ENCODE results near the gene NPAS3.

Gene NPAS3

DNA sequence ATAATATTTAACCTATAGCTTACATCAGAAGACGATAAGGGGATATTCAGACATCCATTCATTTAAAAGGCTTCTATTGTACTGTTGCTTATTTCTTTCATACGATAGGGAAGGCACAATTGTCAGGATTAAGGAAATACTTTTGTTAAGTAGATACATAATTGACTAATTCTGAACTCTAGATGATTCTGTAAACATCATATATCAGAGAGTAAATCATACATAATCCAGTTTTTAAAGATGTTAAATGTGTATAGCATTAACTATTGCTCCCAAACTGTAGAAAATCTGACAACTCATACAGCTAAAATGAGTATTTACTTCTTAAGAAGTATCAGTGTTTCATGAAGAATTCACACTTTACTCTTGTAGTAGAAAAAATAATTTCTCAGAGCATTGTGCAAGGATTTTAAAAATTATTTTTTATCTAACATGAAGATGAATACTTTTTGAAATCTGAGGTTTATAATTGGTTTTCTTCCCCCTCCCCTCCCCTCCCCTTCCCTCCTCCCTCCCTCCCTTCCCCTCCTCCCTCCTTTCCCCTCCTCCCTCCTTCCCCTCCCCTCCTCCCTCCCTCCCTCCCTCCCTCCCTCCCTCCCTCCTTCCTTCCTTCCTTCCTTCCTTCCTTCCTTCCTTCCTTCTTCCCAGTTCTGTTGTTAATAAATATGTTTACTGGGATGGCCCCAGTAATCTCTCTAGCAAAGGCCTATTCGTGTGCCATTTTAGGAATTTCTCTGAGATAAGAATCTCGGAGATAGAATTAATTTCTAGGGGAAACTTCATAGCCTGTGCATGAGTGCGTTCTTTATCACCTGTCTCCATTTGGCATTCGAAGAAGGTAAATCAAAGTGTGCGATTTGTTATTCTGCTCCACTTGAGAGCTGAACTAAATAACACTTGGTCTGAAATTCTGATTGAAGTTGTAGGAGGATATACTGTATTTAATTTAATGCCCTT lies 2.3 kb downstream of the NPAS3 start:
- no peak for DNase-seq

DNA sequence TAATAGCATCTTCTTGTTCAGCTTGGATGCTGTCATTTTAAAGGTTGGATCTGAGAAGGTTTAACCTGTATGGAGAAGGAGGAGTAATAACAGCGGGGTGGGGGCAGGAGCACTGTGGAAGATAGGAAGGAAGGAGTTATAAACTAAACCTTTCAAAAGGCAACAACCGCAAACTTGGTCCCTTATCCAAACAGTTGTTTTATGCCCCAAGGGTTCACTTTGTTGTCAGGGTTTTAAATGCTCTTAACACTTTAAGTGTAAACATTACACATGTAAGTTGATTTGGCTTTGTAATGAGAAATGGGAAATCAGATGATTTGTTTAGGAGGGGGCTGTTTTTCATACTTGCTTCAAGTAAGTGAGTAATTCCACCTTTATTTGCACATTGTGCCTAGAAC lies 3.0 kb downstream of the NPAS3 start:
- DNase-seq, result no peak

DNA sequence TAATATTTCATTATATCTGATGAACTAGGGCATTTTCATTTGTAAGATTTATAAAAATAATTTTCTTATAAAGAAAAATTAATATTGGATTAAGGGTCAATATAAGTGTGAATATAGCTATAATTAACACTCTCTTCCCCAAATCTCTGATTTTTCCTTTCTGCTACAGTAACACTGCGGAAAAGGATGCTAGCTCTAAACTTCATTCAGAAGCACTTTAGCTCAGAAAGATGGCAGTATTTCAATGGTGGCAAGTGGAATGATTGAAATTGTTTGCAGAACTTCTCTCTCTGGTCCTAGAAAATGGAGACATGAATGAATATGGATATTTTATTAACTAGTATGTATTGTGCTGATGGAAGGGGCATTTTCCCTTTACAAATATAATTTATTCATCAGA lies 8.4 kb downstream of the NPAS3 start:
- DNase-seq, result no peak

- no peak for DNase-seq
These were observed 9.1 kb downstream of the NPAS3 start for GRCh38 chr14:32947792-32948191.

GRCh38 chr14:32950584-32950983 lies 11.9 kb downstream of the NPAS3 start:
- DNase-seq, result no peak

DNA sequence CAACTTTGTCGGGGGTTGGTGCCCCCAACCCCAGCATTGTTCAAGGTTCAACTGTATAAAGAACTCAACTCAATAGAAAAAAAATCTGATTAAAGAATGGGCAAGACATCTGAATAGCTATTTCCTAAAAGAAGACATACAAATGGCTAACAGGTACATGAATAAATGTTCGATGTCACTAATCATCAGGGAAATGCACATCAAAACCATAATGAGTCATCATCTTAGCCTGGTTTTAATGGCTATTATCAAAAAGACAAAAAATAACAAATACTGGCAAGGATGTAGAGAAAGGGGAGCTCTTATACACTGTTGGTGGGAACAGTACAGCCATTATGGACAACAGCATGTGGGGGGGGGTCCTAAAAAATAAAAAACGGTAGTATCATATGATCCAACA lies 28.7 kb downstream of the NPAS3 start:
- no peak for DNase-seq

DNA sequence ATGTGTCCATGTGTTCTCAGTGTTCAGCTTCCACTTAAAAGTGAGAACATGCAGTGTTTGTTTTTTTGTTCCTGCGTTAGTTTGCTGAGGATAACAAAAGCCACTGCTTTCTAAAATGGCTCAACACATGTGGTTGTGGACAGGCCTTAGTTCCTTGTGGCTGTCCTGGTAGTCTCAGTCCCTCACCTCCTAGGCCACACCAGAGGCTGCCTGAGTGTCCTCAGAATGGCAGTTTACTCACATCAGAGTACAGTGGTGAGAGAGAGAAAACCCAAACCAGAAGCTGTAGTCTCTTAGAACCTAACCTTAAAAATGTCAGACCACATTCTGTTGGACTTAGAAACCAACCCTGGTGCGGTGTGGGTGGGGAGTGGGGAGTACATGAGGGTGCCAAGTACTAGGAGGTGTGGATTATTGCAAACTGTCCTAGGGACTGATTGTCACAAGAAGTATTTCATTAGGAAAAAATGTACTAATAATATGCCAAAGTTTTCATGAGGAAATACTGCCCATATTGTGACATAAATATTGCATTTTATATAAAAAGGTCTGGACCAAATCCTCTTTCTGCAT lies 30.4 kb downstream of the NPAS3 start:
- DNase-seq, result no peak

DNA sequence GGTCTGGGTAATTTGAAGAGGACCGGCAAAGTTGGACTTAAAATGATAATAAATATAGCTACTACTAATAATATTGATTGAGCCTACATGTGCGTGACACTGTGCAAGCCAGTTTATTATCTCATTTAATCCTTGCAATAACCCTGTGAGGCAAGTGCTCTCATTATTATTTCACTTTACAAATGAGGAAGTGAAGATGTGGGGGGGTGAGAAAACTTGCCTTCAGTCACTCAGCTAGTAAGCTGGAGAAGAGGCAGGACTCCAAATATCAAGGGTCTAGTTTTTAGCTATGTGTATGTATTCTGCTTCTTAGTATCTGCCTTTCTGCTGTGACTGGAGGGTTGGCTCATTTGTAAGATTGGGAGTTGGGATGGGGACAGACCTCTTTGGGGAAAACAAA lies 39.2 kb downstream of the NPAS3 start:
- DNase-seq, result no peak

- DNase-seq, result no peak
These were observed 40.1 kb downstream of the NPAS3 start for GRCh38 chr14:32978691-32979255.

GRCh38 chr14:32980178-32980901 lies 41.7 kb downstream of the NPAS3 start:
- no peak for DNase-seq

- DNase-seq, result no peak
These were observed 42.3 kb downstream of the NPAS3 start for GRCh38 chr14:32980902-32981501.

DNA sequence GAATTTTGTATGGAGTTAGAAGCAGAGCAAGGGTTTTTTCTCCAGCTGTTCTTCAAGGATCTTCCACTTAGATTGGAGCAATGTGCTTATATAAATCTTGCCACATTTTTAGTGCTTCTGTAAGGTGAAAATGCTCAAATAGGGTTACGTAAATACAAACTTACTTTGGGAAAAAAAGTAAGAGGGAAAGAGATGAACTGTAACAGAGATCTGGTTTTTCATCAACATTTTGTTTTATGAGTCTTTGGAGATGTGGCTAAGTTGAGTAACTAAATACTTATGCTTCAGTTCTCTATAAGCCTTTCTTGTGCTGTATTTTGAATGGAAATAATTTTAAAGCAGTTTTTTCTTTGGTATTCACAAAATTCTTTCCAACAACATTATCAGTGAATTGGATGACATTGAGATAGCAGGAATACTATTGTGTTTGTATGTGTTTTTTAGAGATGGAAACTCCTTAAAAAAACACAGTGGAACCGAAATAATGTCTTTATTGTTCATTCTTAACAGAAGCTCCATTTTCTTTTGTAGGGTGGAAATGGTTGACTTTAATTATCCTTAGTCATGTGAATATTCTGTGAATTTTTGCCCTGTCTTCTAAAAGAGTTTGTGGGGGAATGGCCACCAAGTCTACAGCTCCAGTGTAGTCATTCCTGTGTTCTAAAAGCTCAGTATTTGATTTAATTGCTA lies 45.7 kb downstream of the NPAS3 start:
- no peak for DNase-seq

GRCh38 chr14:32985866-32986265 lies 47.2 kb downstream of the NPAS3 start:
- DNase-seq, result no peak

- DNase-seq, result no peak
These were observed 48.3 kb downstream of the NPAS3 start for GRCh38 chr14:32986791-32987540.

DNA sequence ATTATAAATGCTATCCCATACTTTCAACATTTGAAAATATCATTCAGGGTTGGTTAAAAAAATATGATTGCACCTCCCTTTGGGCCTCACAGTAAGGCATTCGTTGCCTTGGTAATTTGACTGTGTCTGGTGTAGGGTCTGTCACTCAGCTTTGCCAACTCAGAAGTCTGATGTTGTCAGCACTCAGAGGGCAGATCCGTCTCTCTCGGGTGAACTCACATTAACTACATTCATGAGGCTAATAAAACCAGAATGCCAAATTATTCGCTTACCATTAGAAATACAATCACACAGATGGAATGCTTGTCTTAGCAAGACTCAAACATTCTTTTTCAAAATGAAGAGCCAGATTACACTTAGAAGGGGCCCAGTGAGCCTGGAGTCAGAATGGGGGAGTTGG lies 53.0 kb downstream of the NPAS3 start:
- DNase-seq, result no peak

- no peak for DNase-seq
These were observed 55.2 kb downstream of the NPAS3 start for GRCh38 chr14:32993921-32994320.

GRCh38 chr14:32996343-32996742 lies 57.7 kb downstream of the NPAS3 start:
- DNase-seq, result no peak

DNA sequence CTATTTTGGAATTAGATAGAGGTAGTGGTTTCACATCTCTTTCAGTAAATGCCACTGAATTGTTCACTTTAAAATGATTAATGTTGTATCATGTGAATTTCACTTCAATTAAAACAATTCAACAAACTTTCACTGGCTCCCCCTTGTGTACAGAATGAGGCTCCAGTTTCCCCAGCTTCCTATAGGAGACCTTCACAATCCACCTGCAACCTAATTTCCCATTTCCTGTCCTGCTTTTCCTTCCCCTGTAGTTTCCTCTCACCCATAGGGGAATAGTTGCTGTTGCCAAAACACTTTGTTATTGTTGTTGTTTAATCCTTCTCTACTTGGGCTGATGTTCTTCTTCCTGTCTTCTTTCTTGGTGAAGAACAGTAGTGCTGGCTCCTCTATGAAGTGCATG lies 59.8 kb downstream of the NPAS3 start:
- DNase-seq, result no peak

DNA sequence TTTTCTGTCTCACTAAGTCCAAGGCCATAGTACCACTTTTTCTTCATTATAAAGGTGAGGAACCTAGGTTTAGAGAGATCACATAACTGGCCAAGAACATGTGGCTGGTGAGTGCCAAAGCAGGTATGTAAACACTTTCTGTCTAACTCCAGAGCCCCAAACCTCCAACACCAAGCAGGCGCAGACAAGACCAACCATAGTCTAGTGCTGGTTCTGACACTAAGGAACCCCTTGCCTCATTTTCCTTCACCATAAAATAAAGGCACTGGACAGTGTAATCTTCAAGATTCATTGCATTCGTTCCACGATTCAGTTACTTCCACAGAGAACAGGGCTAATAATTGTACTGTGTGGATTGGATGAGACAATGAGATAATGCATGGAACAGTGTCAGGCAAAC lies 71.0 kb downstream of the NPAS3 start:
- DNase-seq, result no peak

DNA sequence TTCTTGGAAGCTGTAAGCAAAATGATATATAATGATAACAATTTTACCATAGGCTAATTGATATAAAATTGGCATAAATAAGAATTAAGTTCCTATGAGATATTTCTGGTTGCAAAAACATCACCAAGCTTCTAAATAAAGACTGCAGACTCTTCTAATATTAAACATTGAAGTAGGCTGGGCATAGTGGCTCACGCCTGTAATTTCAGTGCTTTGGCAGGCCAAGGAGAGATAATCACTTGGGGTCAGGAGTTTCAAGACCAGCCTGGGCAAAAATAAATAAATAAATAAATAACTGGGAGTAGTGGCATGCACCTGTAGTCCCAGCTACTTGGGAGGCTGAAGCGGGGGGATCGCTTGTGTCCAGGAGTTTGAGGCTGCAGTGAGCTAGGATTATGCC lies 71.8 kb downstream of the NPAS3 start:
- no peak for DNase-seq

GRCh38 chr14:33014710-33015109 lies 76.0 kb downstream of the NPAS3 start:
- DNase-seq, result no peak

GRCh38 chr14:33016613-33017012 lies 77.9 kb downstream of the NPAS3 start:
- no peak for DNase-seq
